Tongue (tissue), 3 donors: ENCODE data around the gene YPEL2. TPM values are rescaled to one million over a fixed set of nuclear protein-coding genes. Genes with fewer than 3 reads are reported as not detected.

Experiments used
- DNase-seq: peaks from one replicate; pipeline ENCODE4 v3.0.0-alpha.2; 2015
- small RNA-seq: library from RNA; depleted of rRNA; stranded (forward); fragments of <200 nt; gene quantifications from one replicate; pipeline ENCODE3, GENCODE V24; 2014; ENCODE audit warnings: low replicate concordance
- total RNA-seq: library from RNA; depleted of rRNA; stranded (reverse); fragments of >200 nt; gene quantifications from one replicate; pipeline ENCODE4 v1.2.3, GENCODE V29; 2014

Gene YPEL2
- total RNA-seq, 1 donor from 2014 or later: 39.3 TPM

DNA sequence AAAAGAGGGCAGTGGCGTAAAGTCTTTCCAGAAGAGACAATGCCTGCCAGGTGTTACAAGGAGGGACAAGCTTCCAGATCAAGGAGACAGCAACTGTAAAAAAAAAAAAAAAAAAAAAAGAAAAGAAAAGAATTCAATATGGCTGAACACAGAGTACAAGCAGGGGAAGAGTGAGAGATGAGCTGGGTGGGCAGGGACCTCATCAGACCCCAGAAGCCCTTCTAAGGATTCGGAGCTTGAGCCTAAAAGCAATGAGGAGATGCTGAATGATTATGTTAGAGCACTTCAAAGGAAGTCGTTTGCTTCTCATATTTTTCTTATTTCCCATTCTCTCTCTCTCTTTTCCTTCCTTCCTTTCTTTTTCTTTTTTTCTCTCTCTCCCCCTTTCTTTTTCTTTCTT lies 103.0 kb downstream of the YPEL2 start:
- no peak for DNase-seq

DNA sequence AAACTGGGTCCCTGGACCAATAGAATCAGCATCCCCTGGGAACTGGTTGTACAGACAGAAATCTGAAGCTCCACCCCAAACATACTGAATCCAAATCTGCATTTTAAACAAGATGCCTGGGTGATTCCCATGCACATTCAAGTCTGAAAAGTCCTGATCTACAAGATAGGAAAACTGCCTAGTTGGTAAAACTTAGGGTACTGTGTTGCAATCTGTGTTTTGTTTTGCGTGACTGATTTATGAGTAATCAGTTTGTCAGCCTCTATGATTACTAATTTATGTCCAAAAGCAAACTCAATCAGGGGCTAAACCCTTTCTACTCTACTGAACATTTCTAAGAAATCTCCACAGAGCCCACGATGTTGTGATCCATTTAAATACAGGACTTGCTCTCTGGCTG lies 103.8 kb downstream of the YPEL2 start:
- no peak for DNase-seq

DNA sequence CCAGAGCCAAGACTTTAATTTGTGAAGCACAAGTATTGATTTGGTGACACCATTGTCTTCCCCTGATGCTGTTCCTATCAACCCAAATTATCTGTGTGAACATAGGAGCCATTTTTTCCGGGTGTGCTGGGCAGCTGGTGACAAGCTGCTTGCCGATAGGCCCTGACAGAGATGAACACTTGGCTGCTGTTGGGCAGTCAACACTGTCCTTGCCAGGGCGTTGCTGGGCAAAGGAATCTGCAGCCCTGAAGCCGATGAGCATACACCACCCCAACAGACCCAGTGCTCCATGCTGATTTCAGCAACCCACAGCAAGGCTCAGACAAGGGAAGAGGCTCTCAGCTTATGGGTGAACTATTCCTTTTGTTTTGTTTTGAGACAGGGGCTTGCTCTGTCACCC lies 105.4 kb downstream of the YPEL2 start:
- no peak for DNase-seq

DNA sequence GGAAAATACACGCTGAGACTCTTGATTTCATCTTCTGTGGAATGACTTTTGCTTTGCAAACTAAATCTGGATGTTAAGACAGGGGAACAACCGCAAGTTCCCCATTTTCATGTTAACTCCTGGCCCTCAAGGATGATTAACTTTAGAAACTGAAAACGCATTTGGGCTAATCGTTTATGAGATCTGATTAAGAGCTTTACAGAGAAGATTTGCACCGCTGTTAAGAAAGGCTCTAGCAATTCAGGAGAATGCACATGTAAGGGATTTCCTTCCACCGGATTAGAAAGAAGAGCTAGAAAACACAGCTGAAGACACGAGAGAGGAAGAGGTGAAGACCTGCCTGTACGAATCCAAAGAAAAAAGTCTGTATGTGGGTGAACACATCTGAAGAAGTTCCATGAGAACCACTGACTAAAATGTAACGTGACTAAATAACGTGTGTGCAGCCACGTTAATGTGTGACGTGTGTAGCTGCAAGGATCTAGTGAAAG lies 106.4 kb downstream of the YPEL2 start:
- no peak for DNase-seq

DNA sequence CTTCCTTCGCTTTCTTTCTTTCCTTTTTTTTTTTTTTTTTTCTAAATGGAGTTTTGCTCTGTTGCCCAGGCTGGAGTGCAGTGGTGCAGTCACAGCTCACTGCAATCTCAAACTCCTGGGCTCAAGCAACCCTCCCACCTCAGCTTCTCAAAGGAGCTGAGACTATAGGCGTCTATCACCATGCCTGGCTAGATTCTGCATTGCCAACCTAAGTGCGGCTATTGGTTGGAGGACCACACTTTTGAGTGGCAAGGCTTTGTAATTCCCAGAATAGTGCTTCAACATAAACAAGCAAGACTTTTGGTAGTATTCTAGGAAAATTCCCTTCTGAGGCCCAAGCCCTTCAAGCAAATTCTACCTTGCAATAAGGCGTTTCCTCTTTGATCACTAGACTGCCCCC lies 107.8 kb downstream of the YPEL2 start:
- DNase-seq: no peak

DNA sequence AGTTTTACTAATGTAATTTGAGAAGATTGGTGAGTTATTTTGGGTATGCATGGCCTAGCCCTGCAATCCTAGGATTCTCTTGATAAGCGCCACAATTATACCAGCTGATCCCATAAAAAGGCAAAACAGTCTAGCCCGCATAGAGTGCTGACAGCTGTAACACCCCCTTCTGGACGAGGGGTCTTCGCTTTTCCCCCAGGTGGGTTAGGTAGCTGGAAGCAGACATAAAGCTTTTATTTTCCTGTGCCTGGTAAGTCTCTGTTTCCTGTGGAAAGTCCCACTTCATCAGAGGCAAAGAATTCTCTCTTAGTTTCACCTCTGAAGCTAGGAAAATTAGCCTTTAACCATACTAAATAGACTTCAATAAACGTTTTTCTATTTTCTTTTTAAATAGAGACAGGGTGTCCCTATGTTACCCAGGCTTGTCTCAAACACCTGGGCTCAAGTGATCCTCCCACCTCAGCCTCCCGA lies 108.3 kb downstream of the YPEL2 start:
- no peak for DNase-seq

DNA sequence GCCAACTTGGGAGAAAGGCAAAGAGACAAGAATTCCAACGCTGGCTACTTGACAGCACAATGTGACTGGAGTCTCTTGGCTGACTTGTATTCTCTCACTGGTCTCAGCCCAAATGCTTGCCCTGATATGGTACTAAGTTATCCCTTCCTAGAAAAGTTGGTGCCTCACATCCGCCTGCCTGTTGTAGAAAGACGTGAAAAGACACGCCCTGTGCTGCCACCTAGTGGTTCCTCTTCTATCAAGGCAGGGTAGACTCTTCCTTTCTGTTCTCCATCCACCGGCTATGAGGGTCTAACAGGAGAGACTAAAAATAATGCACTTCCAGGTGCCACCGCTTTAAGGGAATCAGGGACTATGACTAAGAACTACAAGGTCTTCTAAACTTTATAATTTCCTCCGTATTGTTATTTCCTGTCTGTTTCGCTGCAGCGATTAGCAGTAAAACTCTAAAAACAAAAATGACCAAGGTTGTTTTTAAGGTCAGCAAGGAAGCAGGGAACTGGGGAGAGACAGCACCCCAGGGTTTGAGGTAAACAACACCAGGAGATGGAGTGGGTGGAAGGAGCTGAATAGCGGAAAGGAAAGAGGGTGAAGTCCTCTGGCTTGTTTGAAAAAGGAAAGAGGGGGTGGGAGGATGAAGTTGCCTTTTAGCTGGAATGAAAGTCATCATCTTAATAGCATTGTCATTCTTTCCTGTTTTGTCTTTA lies 109.5 kb downstream of the YPEL2 start:
- peak; percentile 96 for DNase-seq

DNA sequence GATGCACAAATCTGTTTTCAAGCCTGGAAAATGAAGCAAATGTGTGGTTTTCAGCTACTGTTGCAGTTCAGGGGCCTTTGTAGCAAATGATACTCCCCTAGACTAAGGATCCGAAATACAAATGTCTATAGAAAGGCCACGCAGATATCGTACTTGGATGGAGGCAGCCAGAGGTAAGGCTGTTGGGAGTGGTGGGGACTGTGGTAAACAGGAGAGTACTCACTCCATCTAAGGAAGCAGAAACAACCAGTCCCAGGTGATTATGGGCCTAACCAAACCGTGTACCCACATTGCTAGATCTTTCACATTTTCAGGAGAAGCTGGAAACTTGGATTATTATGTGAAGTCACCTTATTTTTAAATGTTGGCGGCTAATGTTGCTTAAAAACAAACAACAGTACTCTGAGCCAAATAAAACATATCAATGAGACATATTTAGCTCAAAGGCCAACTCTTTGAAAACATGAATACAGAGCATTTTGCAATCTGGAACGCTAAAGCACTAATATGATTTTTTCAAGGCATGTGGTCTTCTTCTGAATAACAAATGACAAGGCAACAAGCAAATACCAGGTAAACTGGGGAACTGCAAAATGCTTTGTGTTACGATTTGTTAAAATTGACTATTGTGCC lies 110.1 kb downstream of the YPEL2 start:
- DNase-seq: no peak

DNA sequence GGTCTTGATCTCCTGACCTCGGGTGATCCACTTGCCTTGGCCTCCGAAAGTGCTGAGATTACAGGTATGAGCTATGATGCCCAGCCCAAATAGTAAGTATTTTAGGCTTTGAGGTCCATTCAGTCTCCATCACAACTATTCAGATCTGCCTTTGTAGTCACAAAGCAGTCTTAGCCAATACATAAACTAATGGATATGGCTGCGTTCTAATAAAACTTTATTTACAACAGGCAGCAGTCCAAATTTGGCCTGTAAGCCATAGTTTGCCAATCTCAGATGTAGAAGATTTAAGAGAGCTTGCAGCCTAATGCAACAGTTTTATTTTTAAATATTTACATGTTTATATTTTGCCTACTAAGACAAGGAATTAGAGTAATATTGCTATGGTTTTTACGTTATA lies 111.7 kb downstream of the YPEL2 start:
- no peak for DNase-seq

Small RNAs within 50 kb of the gene (small RNA-seq; reads per million reads assigned to genes)
- gene MIR4729: not detected

Other genes starting within 250 kb of the YPEL2 start
- 32.4 TPM for gene TRIM37, start 224.8 kb upstream of the YPEL2 start, total RNA-seq
- gene SKA2, start 176.5 kb upstream of the YPEL2 start, total RNA-seq: 38.7 TPM
- gene PRR11, start 175.9 kb upstream of the YPEL2 start, total RNA-seq: 5.0 TPM
- gene SMG8, start 121.6 kb upstream of the YPEL2 start, total RNA-seq: 15.6 TPM
- 3.4 TPM for gene GDPD1, start 111.1 kb upstream of the YPEL2 start, total RNA-seq
- 67.4 TPM for gene DHX40, start 234.0 kb downstream of the YPEL2 start, total RNA-seq